Chondrocyte (in vitro differentiated cells): ENCODE data around the gene ITGB1BP1. TPM values are rescaled to one million over a fixed set of nuclear protein-coding genes. Genes with fewer than 3 reads are reported as not detected.

Experiments used
- DNase-seq: peaks from one replicate; pipeline ENCODE4 v3.0.0; 2021; ENCODE audit warnings: mixed read lengths, low spot score
- H3K27ac Mint-ChIP-seq: one replicate; pipeline ENCODE4 v1.8.0; 2021; ENCODE audit warnings: mild to moderate bottlenecking, moderate library complexity, mixed read lengths; ENCODE audit not compliant: unreplicated experiment
- H3K27me3 Mint-ChIP-seq: 2 replicates; pipeline ENCODE4 v1.8.0; 2021; ENCODE audit warnings: low read depth, mixed read lengths
- H3K36me3 Mint-ChIP-seq: 2 replicates; pipeline ENCODE4 v1.8.0; 2021; ENCODE audit warnings: low read depth, mixed read lengths
- H3K4me1 Mint-ChIP-seq: 2 replicates; pipeline ENCODE4 v1.8.0; 2021; ENCODE audit warnings: low read depth, mild to moderate bottlenecking, mixed read lengths
- H3K4me3 Mint-ChIP-seq: one replicate; pipeline ENCODE4 v1.8.0; 2021; ENCODE audit warnings: mild to moderate bottlenecking, moderate library complexity, mixed read lengths; ENCODE audit not compliant: unreplicated experiment
- H3K9me3 Mint-ChIP-seq: 2 replicates; pipeline ENCODE4 v1.8.0; 2021; ENCODE audit warnings: low read depth, mixed read lengths
- total RNA-seq: library from RNA; stranded (reverse); gene quantifications from 3 replicates; pipeline ENCODE4 v1.2.1, GENCODE V29; 2021
- TF ChIP-seq, protein P1 (sequence below): fragments of 200-600 bp; sonication (generic); IDR thresholded peaks from 2 replicates; pipeline ENCODE4 v1.5.0; 2021; ENCODE audit warnings: antibody characterized with exemption, mild to moderate bottlenecking, moderate library complexity

Gene ITGB1BP1
- total RNA-seq, 1 donor from 2014 or later: 117 TPM

DNA sequence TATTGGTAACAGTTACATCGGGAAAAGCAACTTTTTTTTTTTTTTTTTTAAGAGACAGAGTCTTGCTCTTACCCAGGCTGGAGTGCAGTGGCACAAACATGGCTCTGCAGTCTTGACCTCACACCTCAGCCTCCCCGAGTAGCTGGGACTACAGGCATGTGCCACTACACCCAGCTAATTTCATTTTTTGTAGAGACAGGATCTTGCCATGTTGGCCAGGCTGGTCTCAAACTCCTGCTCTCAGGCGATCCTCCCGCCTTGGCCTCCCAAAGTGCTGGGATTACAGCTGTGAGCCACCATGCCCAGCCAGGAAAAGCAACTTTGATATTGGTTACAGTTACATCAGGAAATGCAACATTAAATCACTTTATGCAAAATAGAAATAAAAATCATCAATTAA lies 4.6 kb downstream of the ITGB1BP1 start:
- H3K4me1 Mint-ChIP-seq: peaks cover 39% of the 10 kb centered on the region
- peaks cover 6% of the 10 kb centered on the region for H3K36me3 Mint-ChIP-seq
- no peak overlapping the region for H3K27ac Mint-ChIP-seq
- no peak overlapping the region for H3K4me3 Mint-ChIP-seq
- no peaks in the 10 kb centered on the region for H3K9me3 Mint-ChIP-seq
- TF ChIP-seq, protein P1, sequence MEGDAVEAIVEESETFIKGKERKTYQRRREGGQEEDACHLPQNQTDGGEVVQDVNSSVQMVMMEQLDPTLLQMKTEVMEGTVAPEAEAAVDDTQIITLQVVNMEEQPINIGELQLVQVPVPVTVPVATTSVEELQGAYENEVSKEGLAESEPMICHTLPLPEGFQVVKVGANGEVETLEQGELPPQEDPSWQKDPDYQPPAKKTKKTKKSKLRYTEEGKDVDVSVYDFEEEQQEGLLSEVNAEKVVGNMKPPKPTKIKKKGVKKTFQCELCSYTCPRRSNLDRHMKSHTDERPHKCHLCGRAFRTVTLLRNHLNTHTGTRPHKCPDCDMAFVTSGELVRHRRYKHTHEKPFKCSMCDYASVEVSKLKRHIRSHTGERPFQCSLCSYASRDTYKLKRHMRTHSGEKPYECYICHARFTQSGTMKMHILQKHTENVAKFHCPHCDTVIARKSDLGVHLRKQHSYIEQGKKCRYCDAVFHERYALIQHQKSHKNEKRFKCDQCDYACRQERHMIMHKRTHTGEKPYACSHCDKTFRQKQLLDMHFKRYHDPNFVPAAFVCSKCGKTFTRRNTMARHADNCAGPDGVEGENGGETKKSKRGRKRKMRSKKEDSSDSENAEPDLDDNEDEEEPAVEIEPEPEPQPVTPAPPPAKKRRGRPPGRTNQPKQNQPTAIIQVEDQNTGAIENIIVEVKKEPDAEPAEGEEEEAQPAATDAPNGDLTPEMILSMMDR: no peak
- no peak for DNase-seq
- no peaks in the 10 kb centered on the region for H3K27me3 Mint-ChIP-seq

GRCh38 chr2:9417725-9418124 lies 5.6 kb downstream of the ITGB1BP1 start:
- TF ChIP-seq, protein P1: no peak
- H3K36me3 Mint-ChIP-seq: peaks cover 7% of the 10 kb centered on the region
- no peak overlapping the region for H3K27ac Mint-ChIP-seq
- peaks cover 39% of the 10 kb centered on the region for H3K4me1 Mint-ChIP-seq
- DNase-seq: no peak
- no peaks in the 10 kb centered on the region for H3K27me3 Mint-ChIP-seq
- no peak overlapping the region for H3K4me3 Mint-ChIP-seq
- H3K9me3 Mint-ChIP-seq: no peaks in the 10 kb centered on the region

DNA sequence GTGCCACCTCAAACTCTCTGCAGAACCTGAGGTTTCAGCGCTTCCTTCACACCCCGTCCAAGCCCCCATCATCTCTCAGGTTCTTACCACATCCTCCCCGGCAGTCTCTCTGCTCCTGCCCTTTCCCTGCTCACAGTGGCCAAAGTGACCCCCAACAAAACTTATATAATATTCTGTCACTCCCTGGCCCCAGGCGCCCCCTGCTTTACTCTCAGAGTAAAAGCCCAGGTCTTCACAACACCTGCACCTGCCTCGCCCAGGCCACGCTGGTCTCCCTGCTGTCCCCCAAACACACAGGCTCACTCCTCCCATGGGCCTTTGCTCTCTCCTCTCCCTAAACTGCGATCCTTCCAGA lies 6.4 kb downstream of the ITGB1BP1 start:
- Mint-ChIP-seq H3K4me3 (no peak overlapping the region), H3K27me3 (no peaks in the 10 kb centered on the region), H3K36me3 (peaks cover 13% of the 10 kb centered on the region), H3K9me3 (no peaks in the 10 kb centered on the region), H3K27ac (no peak overlapping the region), H3K4me1 (peaks cover 33% of the 10 kb centered on the region)
- TF ChIP-seq, protein P1: no peak
- DNase-seq: no peak

GRCh38 chr2:9416267-9416961 lies 6.9 kb downstream of the ITGB1BP1 start:
- peaks cover 14% of the 10 kb centered on the region for H3K36me3 Mint-ChIP-seq
- TF ChIP-seq, protein P1: no peak

GRCh38 chr2:9415516-9416169 lies 7.7 kb downstream of the ITGB1BP1 start:
- no peak for DNase-seq
- TF ChIP-seq, protein P1: no peak
- Mint-ChIP-seq H3K4me3 (no peak overlapping the region), H3K27me3 (no peaks in the 10 kb centered on the region), H3K27ac (peak overlapping the region; percentile 74), H3K4me1 (peaks cover 26% of the 10 kb centered on the region), H3K36me3 (peaks cover 15% of the 10 kb centered on the region), H3K9me3 (no peaks in the 10 kb centered on the region)

More at GRCh38 chr2:9416267-9416961, 6.9 kb downstream of the ITGB1BP1 start:
- Mint-ChIP-seq H3K27me3 (no peaks in the 10 kb centered on the region), H3K4me3 (no peak overlapping the region), H3K4me1 (peaks cover 28% of the 10 kb centered on the region), H3K27ac (peak overlapping the region; percentile 74), H3K9me3 (no peaks in the 10 kb centered on the region)
- no peak for DNase-seq
